PC-3 (cell line): ENCODE data around the gene RCAN2. TPM values are rescaled to one million over a fixed set of nuclear protein-coding genes. Genes with fewer than 3 reads are reported as not detected.
A peak's percentile ranks its signal among the peaks of the same experiment; 100 is the strongest.

Source experiments
- ATAC-seq: fragments of 200-7000 bp; cut with Tn5 transposase; 2 replicates; pipeline ENCODE4 v1.9.1; 2020; ENCODE audit warnings: mild to moderate bottlenecking, moderate library complexity
- BruUV-seq: library from RNA; stranded (reverse); fragments of 400-500 nt; replicated peaks from 2 replicates; lab custom pipeline; 2021; lab: Mats Ljungman, UMichigan
- CTCF ChIA-PET: fragments of 300-600 bp; sonication (Branson Sonifier 250); formaldehyde crosslinking; loops from one replicate; lab custom pipeline; 2022; ENCODE audit warnings: antibody characterized with exemption; lab: Charles Lee
- POLR2A ChIA-PET: fragments of 300-600 bp; sonication (Branson Sonifier 250); formaldehyde crosslinking; loops from one replicate; lab custom pipeline; 2022; ENCODE audit warnings: antibody characterized with exemption; ENCODE audit not compliant: unreplicated experiment; lab: Charles Lee
- DNase-seq: peaks from one replicate; pipeline ENCODE4 v3.0.0-alpha.2; 2015
- H2AFZ ChIP-seq: fragments of 300-600 bp; sonication (generic); 2 replicates; pipeline ENCODE4 v1.6.0; 2016; ENCODE audit warnings: antibody characterized with exemption, low read length
- H3F3A ChIP-seq: fragments of 300-600 bp; sonication (generic); one replicate; pipeline ENCODE4 v1.6.0; 2017; ENCODE audit warnings: antibody characterized with exemption, low read length, control low read depth, mild to moderate bottlenecking; ENCODE audit not compliant: unreplicated experiment
- H3K27ac ChIP-seq: fragments of 300-600 bp; sonication (generic); 2 replicates; pipeline ENCODE4 v1.5.1; 2016; ENCODE audit warnings: mild to moderate bottlenecking, low read length
- H3K27me3 ChIP-seq: fragments of 300-600 bp; sonication (generic); 2 replicates; pipeline ENCODE4 v1.6.1; 2016; ENCODE audit warnings: low read length, mixed read lengths
- H3K36me3 ChIP-seq: fragments of 300-600 bp; sonication (generic); 2 replicates; pipeline ENCODE4 v1.6.1; 2016; ENCODE audit warnings: low read depth, mixed run types, low read length, mixed read lengths
- H3K4me1 ChIP-seq: fragments of 300-600 bp; sonication (generic); 2 replicates; pipeline ENCODE4 v1.5.1; 2016; ENCODE audit warnings: low read length; ENCODE audit not compliant: insufficient read depth
- H3K4me2 ChIP-seq: fragments of 300-600 bp; sonication (generic); 2 replicates; pipeline ENCODE4 v1.6.0; 2016; ENCODE audit warnings: low read length
- H3K4me3 ChIP-seq: fragments of 300-600 bp; sonication (generic); 2 replicates; pipeline ENCODE4 v1.5.1; 2016; ENCODE audit warnings: mild to moderate bottlenecking, low read length, mixed read lengths
- H3K79me2 ChIP-seq: fragments of 300-600 bp; sonication (generic); 2 replicates; pipeline ENCODE4 v1.6.1; 2017; ENCODE audit warnings: low read length, mixed read lengths
- H3K9ac ChIP-seq: fragments of 300-600 bp; sonication (generic); 2 replicates; pipeline ENCODE4 v1.6.0; 2016; ENCODE audit warnings: mild to moderate bottlenecking, low read length
- H3K9me2 ChIP-seq: fragments of 300-600 bp; sonication (generic); replicated peaks from 2 replicates; pipeline ENCODE4 v1.6.1; 2016; ENCODE audit warnings: mixed run types, low read length, mixed read lengths
- H3K9me3 ChIP-seq: fragments of 300-600 bp; sonication (generic); 2 replicates; pipeline ENCODE4 v1.6.1; 2016; ENCODE audit warnings: low read length, mixed read lengths
- H4K20me1 ChIP-seq: fragments of 300-600 bp; sonication (generic); 2 replicates; pipeline ENCODE4 v1.6.1; 2016; ENCODE audit warnings: low read length, mixed read lengths
- CTCF ChIP-seq: fragments of 300-600 bp; sonication (generic); conservative IDR thresholded peaks from 2 replicates; pipeline ENCODE4 v1.5.1; 2017; ENCODE audit warnings: antibody characterized with exemption, low read depth, mild to moderate bottlenecking, low read length
- EZH2 ChIP-seq: fragments of 300-600 bp; sonication (generic); IDR thresholded peaks from one replicate; pipeline ENCODE4 v1.6.1; 2017; ENCODE audit warnings: antibody characterized with exemption, mild to moderate bottlenecking, low read length; ENCODE audit not compliant: unreplicated experiment
- EZH2phosphoT487 ChIP-seq: fragments of 300-600 bp; sonication (generic); IDR thresholded peaks from 2 replicates; pipeline ENCODE4 v1.6.1; 2018; ENCODE audit warnings: mild to moderate bottlenecking, antibody characterized with exemption, low read length, borderline replicate concordance
- intact Hi-C: fragments of 100-400 bp; cut with micrococcal nuclease; formaldehyde crosslinking; loops from 2 replicates; pipeline ENCODE4 v1.9.0; 2023
- total RNA-seq: library from RNA; depleted of rRNA; stranded (reverse); fragments of >200 nt; gene quantifications from 2 replicates; pipeline ENCODE4 v1.2.3, GENCODE V29; 2014

Gene RCAN2
- total RNA-seq, 1 experiment from 2014 or later = not detected

GRCh38 chr6:46421939-46422338 lies 69.3 kb downstream of the RCAN2 start:
- H3K36me3 ChIP-seq = no peaks in the 10 kb centered on the region
- no peak overlapping the region for H2AFZ ChIP-seq
- no peaks in the 10 kb centered on the region for H3K79me2 ChIP-seq
- H3F3A ChIP-seq = no peaks in the 10 kb centered on the region
- H3K27ac ChIP-seq = no peak overlapping the region
- no peak overlapping the region for H3K9ac ChIP-seq
- no peaks in the 10 kb centered on the region for H3K9me2 ChIP-seq
- no peaks in the 10 kb centered on the region for H4K20me1 ChIP-seq
- DNase-seq = no peak
- peaks cover 8% of the 10 kb centered on the region for H3K4me1 ChIP-seq
- no peak for TF ChIP-seq EZH2
- no peak for TF ChIP-seq EZH2phosphoT487
- POLR2A ChIA-PET = no interaction called here
- no peak overlapping the region for H3K4me3 ChIP-seq
- H3K4me2 ChIP-seq = no peak overlapping the region
- no peaks in the 10 kb centered on the region for H3K9me3 ChIP-seq
- intact Hi-C loops = no loop called here
- no peak for ATAC-seq
- no TSS peak for BruUV-seq
- CTCF ChIA-PET = no interaction called here
- peaks cover 4% of the 10 kb centered on the region; the same call in 1 of the 2 replicates for H3K27me3 ChIP-seq

- TF ChIP-seq EZH2 (no peak), EZH2phosphoT487 (no peak), CTCF (no peak)
- no peak for ATAC-seq
Observed at GRCh38 chr6:46420921-46421638, 70.2 kb downstream of the RCAN2 start.

GRCh38 chr6:46419576-46420002 lies 71.7 kb downstream of the RCAN2 start:
- H3K4me2 ChIP-seq = no peak overlapping the region
- no peak overlapping the region for H3K9ac ChIP-seq
- ChIA-PET CTCF (interaction anchor here (0.6 kb wide), 1 partner anchor 408 kb away, joined by 3 read pairs; no protein-coding TSS in a partner anchor), POLR2A (no interaction called here)
- no peak overlapping the region for H2AFZ ChIP-seq
- H3K4me1 ChIP-seq = peaks cover 8% of the 10 kb centered on the region
- DNase-seq (peak; percentile 83), ATAC-seq (0 out of 2 replicates have a peak, but pooled peaks have one; percentile 43)
- no peaks in the 10 kb centered on the region for H3F3A ChIP-seq
- H3K4me3 ChIP-seq = no peak overlapping the region
- no peaks in the 10 kb centered on the region for H3K79me2 ChIP-seq
- H3K36me3 ChIP-seq = no peaks in the 10 kb centered on the region
- H4K20me1 ChIP-seq = no peaks in the 10 kb centered on the region
- intact Hi-C loops = loop anchor here (1.0 to 10.0 kb wide), 6 partner anchors 207 to 625 kb away; partner anchors contain the start of gene ADGRF1
- H3K9me2 ChIP-seq = no peaks in the 10 kb centered on the region
- peaks cover 6% of the 10 kb centered on the region; the same call in 1 of the 2 replicates for H3K27me3 ChIP-seq
- no peak overlapping the region for H3K27ac ChIP-seq
- no TSS peak for BruUV-seq
- TF ChIP-seq EZH2 (no peak), CTCF (peak; percentile 76)
- H3K9me3 ChIP-seq = no peaks in the 10 kb centered on the region

More at GRCh38 chr6:46420921-46421638, 70.2 kb downstream of the RCAN2 start:
- Histone ChIP-seq H3K9me3 (no peaks in the 10 kb centered on the region), H4K20me1 (no peaks in the 10 kb centered on the region), H3F3A (no peaks in the 10 kb centered on the region), H3K4me2 (no peak overlapping the region), H3K79me2 (no peaks in the 10 kb centered on the region), H3K27me3 (peaks cover 6% of the 10 kb centered on the region; the same call in 1 of the 2 replicates), H2AFZ (no peak overlapping the region), H3K36me3 (no peaks in the 10 kb centered on the region), H3K4me1 (peaks cover 8% of the 10 kb centered on the region), H3K9me2 (no peaks in the 10 kb centered on the region), H3K27ac (no peak overlapping the region), H3K4me3 (no peak overlapping the region), H3K9ac (no peak overlapping the region)
- ChIA-PET CTCF (no interaction called here), POLR2A (no interaction called here)
- intact Hi-C loops = no loop called here
- BruUV-seq = no TSS peak
- peak; percentile 43 for DNase-seq
